GM19438 (cell line): ENCODE measurements around the gene TFF2.

ENCODE experiments used
- ATAC-seq: cut with Tn5 transposase; IDR thresholded peaks from one replicate; pipeline ENCODE4 v1.9.1; 2021; ENCODE audit warnings: low read depth; ENCODE audit not compliant: unreplicated experiment

Gene TFF2

DNA sequence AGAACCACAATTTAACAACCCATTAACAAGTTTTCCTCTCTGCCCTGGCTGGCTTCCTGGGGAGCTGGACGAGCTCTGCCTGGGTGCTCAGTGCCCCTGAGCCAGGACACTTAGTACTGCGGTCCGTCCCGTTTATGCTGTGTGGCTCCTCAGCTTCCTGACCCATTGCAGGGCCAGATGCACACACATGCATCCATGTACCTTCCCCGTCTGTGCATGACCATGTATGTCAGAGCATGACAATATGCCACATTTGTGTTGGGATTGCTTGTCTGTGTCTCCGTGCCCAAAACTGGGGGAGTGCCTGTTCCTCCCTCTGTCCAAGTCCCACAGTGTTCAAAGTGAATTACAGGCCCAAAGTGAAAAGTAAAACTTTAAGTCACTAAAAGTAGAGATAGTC, 25.9 kb downstream of the TFF2 start:
- no peak for ATAC-seq

DNA sequence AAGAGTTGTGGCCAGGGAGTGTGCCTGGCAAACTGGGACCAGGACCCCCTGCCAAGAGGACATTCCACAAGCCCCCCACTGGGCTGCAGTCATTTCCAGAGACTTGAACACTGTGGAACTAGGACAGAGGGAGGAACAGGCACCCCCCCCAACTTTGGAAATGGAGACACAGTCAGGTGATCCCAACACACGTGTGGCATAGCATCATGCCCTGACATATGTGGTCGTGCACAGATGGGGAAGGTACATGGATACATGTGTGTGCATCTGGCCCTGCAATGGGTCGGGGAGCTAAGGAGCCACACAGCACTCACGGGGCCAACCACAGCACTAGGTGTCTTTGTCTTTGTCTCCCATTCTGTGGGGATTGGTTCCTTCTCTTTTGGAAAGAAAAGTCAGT, 28.9 kb downstream of the TFF2 start:
- no peak for ATAC-seq

DNA sequence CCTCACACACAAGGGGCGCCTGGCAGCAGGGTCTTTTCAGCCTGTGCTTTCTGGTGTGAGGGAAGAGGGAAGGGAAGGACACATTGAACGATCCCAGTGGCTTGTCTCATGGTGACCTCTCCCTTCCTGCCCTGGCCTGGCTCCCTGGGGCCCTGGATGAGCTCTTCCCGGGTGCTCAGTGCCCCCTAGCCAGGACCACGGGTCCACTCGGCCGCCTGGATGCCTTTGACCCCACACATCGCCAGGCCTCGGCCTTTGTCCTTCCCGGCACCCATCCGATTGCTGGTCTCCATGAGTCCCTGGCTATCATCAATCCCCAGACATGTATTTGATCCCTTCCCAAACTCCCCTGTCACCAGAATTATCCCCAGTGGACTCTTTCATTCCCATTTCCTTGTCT, 29.6 kb downstream of the TFF2 start:
- no peak for ATAC-seq

DNA sequence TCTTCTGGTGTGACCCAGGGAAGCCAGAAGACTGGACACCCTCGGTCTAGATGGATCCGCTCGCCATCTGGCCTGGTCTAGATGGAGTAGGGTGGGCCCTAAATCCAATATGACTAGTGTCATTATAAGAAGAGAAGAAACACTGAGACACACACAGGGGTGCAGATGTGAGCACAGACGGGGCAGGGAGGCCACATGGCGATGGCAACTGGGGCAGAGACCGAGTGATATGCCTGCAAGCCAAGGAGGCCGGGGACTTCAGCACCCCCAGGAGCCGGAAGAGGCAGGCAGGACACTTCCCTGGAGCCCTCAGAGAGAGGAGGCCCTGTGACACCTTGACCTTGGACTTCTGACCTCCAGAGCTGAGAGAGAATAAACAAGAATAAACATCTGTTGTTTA, 30.0 kb downstream of the TFF2 start:
- ATAC-seq: no peak

DNA sequence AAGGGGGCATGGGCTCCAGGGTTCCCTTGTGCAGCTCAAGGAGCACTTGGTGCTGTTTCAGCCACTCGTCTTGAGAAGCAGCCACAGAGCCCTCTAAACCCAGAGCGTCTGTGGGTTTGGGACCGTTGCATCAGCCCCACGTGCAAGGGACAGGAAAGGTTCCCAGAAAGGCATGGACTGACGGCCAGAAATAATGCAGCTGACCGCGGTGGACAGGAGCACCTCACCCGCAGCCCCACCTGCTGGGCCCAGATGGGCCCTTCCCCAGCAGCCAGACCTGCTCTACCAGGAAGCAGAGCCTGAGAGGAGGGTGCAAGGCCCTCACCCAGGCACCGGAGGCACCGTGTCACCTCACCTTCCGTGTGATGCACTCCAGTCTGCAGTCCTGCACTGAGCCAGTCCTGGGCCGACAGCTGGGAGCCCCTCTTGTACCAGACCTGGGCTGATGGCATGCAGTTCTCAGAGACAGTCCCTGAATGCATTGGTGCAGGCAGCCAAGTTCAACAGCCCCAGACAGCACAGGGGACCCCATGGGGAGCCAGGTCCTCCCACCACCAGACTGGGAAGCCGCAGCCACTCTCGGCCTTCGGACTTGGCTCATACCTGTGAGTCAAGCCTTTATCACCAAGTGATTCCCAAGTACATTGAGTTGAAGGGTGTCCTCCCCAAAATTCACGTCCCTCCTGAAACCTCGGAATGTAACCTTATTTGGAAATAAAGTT, 30.8 kb downstream of the TFF2 start:
- ATAC-seq: no peak

DNA sequence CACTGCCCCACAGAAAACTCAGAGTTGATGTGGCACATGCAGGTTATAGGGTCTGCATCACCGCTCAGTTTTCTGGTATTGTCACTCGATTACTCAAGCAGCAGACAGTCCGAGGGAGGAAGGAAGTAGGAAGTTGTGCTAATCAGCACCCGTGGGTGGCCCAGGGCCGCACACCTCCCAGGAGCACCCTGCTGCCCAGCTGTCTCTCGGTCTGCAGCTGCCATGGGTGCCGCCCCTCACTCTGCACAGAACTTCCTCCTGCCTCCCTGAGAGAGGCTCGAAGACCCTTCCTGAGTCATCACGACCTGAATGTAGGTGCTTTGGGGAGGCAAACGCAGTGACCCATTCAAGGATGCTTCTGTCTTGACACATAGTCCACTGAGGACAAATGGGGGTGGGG, 31.4 kb downstream of the TFF2 start:
- ATAC-seq: no peak

DNA sequence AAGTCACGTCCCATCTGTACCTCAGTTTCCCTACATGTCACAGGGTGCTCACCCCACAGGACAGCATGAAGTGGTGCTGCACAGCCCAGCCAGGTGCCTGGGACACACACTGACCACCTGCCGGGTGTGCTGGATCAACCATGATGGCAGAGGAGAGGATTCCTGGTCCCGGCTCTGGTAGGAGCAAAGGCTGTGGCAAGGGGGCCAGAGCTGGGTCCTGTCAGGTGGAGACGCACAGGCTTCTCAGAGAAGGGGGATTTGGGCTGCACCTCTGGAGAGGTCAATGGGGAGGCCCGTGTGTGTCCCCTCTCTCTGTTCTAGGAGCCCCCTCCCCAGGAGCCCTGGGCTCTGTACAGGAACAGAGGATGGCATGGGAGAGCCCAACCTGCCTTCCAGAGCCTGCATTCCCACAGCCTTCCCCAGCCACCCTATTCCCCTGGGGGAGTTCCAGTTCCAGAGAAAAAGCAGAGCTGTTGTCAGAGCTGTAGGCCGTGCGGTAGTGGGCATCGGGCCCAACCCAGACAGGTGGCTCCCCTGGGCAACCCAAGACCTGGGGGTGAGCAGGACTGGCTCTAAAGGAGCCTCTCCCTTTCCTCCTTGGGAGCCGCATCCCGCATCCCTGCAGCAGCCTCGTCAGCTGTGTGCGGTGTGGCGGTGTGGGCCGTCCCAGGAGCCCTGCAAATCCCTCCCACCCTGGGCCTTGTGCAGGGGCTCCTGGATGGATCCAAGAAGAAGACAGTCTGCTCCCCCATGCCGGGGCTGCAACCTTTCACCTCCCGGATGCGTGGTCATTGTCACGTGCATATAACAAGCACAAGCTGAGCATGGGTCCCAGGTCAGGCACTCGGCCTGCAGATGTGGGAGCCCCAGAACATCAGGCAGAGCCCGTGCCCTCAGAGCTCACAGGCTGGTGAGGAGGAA, 32.7 kb downstream of the TFF2 start:
- ATAC-seq: no peak

DNA sequence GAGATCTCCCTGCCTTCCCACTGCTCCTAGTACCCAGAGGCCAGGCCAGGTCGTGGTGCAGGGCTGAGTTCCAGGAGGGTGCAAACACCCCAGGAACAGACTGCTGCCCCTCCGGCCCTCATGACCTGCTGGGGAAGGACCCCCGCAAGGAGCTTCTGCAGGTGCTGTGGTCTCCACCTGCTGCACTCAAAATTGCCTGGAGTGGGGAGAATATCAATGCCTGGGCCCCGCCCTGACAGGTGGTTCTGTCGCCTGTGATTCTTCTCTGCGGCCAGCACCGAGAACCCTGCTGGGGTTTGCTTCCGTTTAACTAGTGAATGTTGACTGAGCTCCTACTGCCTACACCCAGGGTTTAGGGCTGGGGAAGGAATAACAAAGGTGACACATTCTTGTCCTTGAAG, 33.5 kb downstream of the TFF2 start:
- ATAC-seq: no peak

DNA sequence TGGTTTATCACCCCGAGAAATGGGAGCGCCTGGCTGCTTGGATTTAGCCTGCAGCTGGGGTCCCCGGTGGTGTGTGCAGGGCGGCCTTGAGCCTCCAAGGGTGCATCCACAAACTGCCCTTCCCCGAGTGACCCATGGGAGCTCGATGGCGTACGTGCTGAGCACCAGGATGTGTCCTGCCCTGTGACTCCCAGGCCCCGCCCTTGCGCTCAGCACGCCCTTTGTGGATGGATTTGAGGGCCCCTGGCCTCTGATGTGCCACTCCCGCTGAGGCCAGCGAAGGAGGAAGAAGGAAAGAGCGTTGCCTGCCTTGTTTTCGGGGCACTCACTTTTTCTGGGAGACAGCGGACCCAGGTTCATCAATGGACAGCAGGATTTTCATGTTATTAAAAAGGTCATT, 33.9 kb downstream of the TFF2 start:
- no peak for ATAC-seq

DNA sequence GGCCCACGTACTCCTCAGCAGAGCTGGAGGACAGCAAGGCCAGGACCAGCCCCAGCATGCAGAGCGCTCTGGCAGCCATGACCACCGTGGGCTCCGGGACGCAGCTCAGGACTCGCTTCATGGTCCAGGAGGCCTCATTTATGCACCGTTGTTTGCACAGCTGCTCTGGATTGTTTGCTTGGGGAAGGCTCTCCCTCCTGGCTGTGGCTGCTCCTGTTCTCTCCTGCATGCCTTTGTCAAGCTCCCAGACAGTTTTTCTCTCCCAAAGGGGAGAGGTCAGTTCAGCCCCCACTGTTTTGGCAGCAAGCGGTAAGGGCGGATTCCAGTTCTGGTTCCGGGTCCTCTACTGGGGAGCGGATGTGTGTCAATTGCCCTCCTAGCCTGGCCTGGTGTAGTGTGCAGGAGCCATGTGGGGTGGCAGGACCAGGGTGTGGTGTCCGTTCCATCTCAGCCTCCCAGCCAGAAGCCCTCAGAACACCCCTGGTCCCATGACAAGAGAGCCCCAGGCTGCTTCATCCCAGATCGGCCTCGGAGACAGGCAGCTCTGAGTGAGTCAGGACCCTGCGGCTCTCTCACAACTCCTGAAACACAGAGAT, 35.4 kb downstream of the TFF2 start, which contains the start of gene TFF3:
TFF3 (minus strand) TSS at position 114 of the 596 bp plus-strand sequence; CDS start at position 79, 35 bp downstream.
- no peak for ATAC-seq

DNA sequence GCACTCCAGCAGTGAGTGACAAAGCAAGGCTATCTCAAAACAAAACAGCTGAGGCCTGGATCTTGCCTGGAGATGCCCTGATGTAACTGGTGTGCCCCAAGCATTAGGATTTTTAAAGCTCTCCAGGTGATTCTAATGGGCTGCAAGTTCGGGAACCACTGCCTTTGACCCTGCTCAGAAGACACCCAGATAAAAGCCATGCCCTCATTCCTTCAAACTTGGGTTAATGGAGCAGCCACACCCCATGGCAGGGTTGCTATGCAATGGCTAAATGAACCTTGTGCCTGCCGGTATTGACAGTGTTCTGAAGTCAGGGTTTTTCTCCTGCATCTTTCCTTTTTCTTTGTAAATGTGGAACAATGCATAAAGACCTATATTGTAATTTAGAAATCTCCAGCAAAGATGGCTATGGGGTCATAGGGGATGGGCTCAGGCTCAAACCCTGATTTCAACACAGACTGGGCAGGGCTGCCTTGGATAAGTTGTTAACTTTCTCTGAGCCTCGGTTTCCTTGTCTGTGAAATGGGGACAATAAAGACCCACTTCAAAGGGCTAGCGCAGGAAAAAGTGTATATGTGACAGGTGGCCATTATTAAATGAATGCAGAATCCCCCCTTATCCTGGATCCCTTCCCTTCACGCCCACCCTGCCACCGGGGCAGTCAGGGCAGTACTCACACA, 36.0 kb downstream of the TFF2 start:
- no peak for ATAC-seq

DNA sequence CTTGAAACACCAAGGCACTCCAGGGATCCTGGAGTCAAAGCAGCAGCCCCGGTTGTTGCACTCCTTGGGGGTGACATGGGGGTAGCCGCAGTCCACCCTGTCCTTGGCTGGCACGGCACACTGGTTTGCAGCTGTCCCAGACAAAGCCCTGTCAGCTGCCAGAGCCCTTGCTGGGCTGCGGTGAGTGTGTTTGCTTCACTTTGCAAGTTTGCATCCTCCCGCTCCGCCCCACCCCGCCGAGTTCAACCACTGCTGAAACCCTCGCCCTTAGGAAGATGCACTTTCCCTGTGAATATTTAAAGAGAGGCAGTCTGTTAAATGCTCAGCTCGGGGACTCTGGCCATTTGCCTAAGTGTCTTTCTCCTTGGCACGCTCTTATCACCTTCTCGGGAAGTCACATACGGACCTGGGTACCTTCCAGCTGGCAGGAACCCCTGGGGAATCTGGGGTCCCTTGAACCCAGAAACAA, 37.3 kb downstream of the TFF2 start:
- no peak for ATAC-seq

DNA sequence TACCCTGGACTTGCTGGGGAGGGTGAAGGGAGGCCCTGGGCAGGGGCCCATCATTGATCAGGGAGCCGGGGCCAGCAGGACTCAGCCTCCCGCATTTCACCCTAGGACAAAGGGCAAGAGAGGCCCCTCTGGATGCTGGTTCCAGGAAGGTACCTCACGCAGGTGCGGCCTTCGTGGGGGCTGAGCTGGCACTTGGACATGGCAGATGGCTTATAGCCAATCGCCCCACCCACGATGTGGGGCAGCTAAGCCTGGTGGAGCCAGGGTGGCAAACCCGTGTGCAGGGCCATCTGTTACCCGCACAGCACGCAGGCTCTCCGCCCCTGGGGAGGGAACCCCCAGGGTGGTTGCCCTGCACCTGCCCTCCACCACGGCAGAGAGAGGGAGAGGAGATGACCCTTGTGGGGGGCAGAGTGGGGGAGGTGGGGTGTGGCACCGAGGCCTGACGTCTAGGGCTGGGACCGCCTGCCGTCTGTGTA, 38.1 kb downstream of the TFF2 start:
- ATAC-seq: no peak

DNA sequence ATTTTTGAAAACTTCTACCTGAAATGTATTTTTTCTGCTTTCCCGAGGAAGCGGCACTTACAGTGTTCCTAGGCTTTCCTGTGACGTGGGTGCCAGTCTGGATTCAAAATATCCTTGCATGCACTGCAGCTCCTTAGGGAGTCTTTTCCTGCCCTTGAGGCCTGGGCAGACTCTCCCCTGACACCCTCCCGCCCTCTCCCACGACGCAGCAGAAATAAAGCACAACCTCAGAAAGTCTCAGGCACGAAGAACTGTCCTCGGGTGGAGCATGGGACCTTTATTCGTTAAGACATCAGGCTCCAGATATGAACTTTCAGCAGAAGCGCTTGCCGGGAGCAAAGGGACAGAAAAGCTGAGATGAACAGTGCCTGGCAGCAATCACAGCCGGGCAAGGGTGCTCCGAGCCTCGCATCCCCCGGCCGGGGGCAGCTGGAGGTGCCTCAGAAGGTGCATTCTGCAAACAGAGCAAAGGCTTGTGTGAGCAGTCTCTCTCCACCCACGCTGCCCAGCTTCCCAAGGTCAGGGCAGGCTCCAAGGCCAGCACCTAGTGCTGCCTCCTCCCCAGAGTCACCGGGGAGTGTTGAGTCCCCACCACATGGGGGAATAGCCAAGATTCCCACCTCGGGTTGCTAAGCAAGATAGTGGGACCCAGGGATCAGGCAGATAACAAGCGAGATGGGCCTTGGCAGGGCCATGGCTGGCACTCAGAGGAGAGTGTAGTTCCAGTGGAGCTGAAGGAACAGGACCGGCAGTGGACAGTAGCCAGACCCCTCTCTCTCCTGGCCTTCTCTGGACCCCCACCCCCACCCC, 38.8 kb downstream of the TFF2 start:
- no peak for ATAC-seq

DNA sequence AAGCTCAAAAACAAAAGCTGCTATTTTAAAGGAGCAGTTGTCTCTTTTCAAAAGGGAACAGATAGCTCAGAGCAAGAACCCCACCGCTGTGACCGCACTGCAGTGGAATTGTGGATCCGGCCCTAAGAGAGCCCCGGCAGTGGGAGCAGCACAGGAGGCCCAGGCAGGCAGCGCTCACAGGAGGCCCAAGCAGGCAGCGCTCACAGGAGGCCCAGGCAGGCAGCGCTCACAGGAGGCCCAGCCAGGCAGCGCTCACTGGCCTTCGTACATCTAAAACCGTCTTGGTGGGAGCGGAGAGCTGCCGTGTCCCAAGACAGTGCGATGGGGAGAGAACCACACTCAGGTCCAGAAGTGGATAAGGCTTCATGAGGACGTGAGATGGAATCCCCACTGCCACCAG, 39.6 kb downstream of the TFF2 start:
- no peak for ATAC-seq

DNA sequence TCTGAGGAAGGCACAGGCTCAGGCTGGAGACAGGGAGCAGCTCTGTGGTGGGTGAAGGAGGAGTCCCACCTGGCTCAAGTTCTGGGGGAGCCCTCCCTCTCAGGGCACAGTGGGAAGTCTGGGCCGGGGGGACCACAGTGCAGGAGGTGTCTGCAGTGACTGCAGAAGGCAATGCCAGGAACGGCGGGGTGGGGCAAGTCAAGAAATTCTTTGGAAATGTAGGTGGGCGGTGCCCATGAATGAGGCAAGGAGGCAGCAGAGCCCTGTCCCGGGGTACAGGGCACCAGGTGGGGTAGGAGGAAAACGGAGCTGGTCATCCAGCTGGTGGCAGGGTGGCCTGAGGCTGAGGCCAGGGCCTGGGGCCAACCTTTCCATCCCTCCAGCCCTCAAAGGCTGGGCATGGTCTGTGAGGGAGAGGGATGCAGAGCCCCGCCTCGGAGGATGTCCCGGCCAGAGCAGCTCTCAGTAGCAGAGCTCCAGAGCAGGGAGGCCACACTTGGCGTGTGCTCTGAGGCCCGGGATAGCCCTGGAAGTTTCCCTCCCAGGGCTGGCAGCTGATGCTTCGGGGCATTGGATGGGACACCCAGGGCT, 40.3 kb downstream of the TFF2 start:
- ATAC-seq: no peak

DNA sequence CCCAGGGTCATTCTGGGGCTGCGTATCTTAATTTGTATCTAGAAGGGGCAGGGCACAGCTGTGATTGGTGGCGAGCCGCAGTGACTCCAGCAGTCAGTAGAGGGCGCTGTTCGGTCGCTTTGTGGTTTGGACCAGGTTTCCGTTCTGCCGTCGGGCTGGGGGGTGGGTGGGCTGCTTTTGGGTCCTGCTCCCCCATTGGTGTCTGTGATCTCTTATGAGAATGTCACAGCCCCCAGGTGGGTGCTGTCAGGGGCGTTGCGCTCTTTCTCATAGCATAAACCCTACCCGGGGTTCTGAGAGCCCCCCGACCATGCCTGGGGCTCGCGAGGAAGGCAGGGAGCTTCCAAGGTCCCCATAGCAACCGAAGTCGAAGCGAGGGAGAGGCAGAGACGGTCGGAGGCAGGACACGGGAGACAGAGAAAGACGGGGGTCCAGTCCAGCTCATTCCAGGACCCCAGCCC, 41.0 kb downstream of the TFF2 start:
- ATAC-seq: no peak

DNA sequence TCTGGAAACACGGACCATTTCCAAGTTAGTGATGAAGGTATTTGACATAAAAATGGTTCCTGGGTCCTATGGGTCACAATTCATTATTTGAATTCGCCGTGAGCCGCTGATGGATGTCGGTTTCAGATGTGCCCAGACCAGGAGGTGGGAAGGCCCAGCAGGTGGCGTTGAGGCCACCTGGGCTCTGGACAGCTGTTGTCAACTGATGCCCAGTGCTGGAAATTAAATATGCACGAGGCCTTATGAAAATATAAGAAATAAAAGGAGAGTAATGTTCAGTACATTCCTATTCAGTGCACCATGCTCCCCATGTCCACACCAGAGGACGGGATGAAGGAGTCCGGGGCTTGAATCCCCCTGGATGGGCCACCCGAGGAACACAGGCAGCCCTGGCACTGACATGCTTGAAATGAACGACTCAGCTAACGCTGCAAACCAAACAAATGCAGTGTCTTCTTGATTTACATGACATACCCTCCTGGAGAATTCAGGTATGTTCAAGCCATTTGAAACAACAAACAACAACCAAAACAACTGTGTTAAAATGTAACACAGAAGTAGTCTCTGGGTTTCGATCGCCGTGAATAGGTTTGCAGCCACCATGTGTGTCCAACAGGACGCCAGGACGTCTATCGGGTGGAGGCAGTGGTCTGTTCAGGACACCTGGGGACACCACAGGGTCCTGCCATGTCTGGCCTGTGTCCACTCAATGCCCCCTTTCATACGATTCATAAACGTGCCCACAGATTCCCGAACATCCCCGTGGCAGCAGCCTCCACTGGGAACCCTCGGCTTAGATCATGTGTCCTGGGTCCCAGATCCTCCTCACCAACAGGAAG, 41.7 kb downstream of the TFF2 start:
- no peak for ATAC-seq
